ENCODE measurements around the gene TEX12.
"Not testable (repeated sequence)": the region's sequence is repeated elsewhere in the genome, so short reads cannot be mapped to it uniquely, and the experiment has no call there.

The TEX12 gene

DNA sequence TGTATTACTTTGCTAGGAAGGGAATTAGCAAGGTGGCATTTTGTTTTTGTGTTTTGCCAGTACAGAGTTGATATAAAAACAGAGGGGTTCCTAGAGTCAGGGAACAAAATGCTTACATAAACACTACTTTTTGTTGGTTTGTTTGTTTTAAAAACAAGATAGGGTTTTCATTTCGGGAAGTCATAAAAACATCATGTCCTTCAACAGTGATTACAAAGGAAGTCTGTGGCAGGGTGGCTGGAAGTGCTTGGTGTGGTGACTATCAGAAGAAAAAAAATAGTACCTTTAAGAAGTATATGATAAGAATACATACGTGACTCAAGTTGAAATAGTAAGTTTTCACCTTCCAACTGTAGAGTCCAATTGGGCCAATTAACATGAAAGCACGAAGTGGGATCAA lies 2.1 kb upstream of the TEX12 start:
- DNase-seq: no peak

DNA sequence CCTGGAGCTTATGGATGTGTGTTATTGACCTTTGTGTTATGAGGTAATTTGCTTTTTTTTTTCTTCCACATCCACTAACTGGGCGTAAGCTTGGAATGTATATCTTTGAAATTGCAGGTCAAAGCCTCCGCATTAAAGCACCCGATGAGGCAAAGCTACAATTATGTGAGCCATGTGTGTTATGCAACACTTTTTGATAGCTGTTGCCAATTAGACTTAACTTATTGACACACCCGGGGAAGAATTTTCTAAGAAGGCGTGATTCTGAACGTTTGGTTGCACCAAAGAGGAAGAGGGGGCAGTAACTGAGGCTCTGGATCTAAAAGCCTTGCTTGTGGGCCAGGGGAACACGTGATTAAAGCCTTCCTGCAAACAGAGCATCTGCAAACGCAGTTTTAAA lies 610 bp upstream of the TEX12 start:
- DNase-seq: no peak

GRCh38 chr11:112172362-112172994 lies 5.3 kb downstream of the TEX12 start:
- DNase-seq: no peak

GRCh38 chr11:112173152-112173551 lies 6.0 kb downstream of the TEX12 start:
- no peak for DNase-seq

- DNase-seq: no peak
Observed at GRCh38 chr11:112174789-112175598, 7.8 kb downstream of the TEX12 start, which contains the start of gene BCO2. Gene BCO2 (plus strand): TSS chr11:112175512. CDS start chr11:112175602, 90 bp downstream.

DNA sequence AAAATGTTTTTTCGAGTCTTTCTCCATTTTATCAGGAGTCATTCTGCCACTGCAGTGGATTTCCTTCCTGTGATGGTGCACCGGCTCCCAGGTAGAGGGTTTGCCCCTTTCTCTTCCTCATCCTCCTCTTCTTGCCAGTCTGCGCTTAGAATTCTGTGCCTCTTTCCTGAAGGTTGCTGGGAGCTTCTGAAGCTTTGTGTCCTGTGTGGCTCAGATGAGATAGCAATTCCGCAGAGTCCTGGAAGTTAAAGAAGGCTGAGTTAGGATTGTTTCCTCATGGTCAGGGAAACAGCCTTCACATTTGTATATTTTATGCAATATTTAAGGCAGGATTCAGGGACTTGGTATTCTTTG lies 8.4 kb downstream of the TEX12 start:
- no peak for DNase-seq

- DNase-seq: no peak
Observed at GRCh38 chr11:112176077-112176476, 8.9 kb downstream of the TEX12 start.

GRCh38 chr11:112177589-112177988 lies 10.4 kb downstream of the TEX12 start:
- DNase-seq: no peak

GRCh38 chr11:112178428-112178827 lies 11.3 kb downstream of the TEX12 start:
- DNase-seq: no peak

DNA sequence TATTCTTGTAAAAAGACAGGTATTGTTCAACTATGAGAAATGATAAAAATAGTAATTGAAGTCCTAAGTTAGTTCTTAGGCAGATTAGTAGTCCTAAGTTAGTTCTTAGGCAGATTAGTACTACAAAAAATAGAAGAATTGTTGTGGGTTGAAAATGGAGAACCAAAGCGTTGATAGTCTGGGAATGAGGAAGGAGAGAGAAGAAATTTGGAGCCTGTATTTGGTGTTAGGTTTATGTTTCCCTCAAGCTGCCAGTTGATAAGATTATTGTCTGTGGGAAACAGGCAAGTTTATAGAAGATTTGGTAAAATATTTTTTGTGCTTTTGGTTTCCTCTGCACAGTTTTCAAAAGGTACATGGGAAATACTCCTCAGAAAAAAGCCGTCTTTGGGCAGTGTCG lies 11.8 kb downstream of the TEX12 start:
- DNase-seq: no peak

DNA sequence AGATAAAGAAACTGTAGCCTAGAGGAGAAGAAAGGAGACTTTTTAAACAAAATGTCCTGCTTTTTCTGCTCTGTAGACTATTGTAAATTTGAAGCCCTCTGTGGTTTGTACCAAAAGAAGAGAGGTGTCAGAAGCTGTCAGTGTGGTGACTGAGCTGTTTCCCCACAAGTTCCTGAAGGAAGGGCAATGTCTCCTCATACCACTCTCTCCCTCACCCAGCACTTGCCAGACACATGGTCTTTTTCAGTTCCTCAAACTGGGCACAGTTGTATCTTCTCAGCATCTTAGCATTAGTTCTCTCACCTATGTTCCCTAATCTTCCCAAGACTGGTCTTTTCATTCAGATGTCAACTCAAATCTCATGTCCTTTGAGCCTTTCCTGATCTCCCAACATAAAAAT lies 12.4 kb downstream of the TEX12 start:
- no peak for DNase-seq

GRCh38 chr11:112182867-112183266 lies 15.7 kb downstream of the TEX12 start:
- no peak for DNase-seq

DNA sequence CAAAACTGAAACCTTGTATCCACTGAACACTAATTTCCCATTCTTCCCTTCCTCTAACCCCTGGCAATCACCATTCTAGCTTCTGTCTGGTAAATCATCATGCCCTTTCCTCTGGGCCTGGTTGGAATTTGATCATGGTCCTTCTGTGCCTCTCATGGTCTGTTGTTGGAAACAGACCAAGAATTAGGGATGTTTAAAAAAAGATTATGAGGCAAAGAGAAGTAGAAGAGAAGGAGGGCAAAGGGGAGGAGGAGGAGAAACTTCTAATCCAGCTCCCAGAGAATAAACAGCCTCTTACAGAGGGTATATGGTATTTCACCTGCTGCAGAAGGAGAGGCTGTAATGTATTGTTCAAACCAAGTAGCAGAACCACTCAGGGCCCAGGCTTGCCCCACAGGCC lies 18.7 kb downstream of the TEX12 start:
- DNase-seq: no peak

DNA sequence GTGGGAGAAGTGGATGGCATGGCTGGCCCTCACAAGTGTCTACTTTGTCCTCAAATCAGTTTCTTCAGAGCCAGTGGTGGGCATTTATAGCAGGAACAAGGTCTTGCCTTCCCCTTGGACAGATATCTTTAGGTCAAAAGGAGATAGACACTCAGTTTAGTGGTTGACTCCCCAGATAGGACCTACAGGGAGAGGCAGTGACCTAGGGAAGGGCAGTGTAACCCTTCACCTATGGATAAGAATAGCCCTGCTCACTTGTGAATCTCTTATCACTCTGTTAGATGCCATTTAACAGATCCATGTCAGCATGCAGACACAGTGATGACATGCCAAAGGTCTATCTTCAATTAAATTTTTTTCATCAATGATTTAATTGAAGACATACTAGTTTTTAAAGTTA lies 19.1 kb downstream of the TEX12 start:
- DNase-seq: no peak

- not testable (repeated sequence) for DNase-seq
Observed at GRCh38 chr11:112195113-112195512, 27.9 kb downstream of the TEX12 start.

GRCh38 chr11:112195951-112196351 lies 28.8 kb downstream of the TEX12 start:
- DNase-seq: no peak

DNA sequence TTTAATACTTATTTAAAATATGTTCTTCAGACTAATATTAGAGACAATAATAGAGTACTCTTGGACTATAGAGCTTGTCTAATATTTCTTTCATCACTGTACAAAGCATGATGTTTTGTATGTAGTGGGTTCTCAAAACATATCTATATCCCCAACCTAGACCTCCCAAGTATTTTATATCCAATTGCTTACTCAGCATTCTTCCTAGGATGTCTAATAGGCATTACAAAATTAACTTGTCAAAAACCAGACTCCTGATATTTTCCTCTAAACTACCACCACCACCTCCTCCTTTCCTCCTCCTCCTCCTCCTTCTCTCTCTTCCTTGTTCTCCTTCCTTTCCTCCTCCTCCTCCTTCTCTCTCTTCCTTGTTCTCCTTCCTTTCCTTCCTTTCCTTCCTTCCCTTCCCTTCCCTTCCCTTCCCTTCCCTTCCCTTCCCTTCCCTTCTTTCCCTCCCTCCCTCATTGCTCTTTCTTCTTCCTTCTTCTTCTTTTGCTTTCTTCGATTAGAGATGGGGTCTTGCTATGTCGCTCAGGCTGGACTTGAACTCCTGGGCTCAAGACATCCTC lies 29.4 kb downstream of the TEX12 start:
- DNase-seq: no peak

GRCh38 chr11:112199101-112199500 lies 31.9 kb downstream of the TEX12 start:
- DNase-seq: not testable (repeated sequence)

GRCh38 chr11:112200252-112200651 lies 33.1 kb downstream of the TEX12 start:
- DNase-seq: no peak

GRCh38 chr11:112206071-112206470 lies 38.9 kb downstream of the TEX12 start:
- DNase-seq: no peak

DNA sequence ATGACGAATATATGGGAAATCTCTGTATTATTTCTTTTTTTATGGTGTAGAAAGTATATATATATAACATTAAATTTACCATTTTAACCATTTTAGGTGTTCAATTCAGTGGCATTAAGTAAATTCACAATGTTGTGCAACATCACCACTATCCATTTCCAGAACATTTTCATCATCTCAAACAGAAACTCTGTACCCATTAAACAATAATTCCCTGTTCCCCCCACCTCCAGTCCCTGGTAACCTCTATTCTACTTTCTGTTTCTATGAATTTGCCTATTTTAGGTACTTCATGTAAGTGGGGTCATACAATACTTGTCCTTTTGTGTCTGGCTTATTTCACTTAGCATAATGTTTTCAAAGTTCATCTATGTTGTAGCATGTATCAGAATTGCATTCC lies 43.7 kb downstream of the TEX12 start:
- DNase-seq: no peak

- no peak for DNase-seq
Observed at GRCh38 chr11:112211536-112211935, 44.4 kb downstream of the TEX12 start.

GRCh38 chr11:112212290-112212689 lies 45.1 kb downstream of the TEX12 start:
- no peak for DNase-seq

GRCh38 chr11:112212710-112213109 lies 45.5 kb downstream of the TEX12 start:
- no peak for DNase-seq
